Measurements from ENCODE around the gene PCGF3.
A peak's percentile ranks its signal among the peaks of the same experiment; 100 is the strongest.
"Not testable (repeated sequence)": the region's sequence is repeated elsewhere in the genome, so short reads cannot be mapped to it uniquely, and the experiment has no call there.

Gene PCGF3

GRCh38 chr4:705278-706082, at the start of gene PCGF3:
Gene PCGF3 (plus strand): TSS chr4:705832. CDS start chr4:733681, 27,849 bp downstream.
- DNase-seq = peak; percentile 98

- DNase-seq = no peak
Observed at GRCh38 chr4:656436-657337, 48.9 kb upstream of the PCGF3 start.

GRCh38 chr4:657338-657833, 48.2 kb upstream of the PCGF3 start:
- no peak for DNase-seq

GRCh38 chr4:657834-658667, 47.6 kb upstream of the PCGF3 start:
- DNase-seq = no peak

- no peak for DNase-seq
Observed at GRCh38 chr4:658681-659667, 46.7 kb upstream of the PCGF3 start.

- DNase-seq = no peak
Observed at GRCh38 chr4:659851-660250, 45.8 kb upstream of the PCGF3 start.

GRCh38 chr4:660401-660800, 45.2 kb upstream of the PCGF3 start:
- no peak for DNase-seq

GRCh38 chr4:661231-661630, 44.4 kb upstream of the PCGF3 start:
- DNase-seq = no peak

GRCh38 chr4:661881-662761, 43.5 kb upstream of the PCGF3 start:
- peak; percentile 0 for DNase-seq

GRCh38 chr4:663046-663437, 42.6 kb upstream of the PCGF3 start:
- peak; percentile 2 for DNase-seq

GRCh38 chr4:663438-664428, 41.9 kb upstream of the PCGF3 start:
- peak; percentile 78 for DNase-seq

GRCh38 chr4:664713-665231, 40.9 kb upstream of the PCGF3 start:
- DNase-seq = no peak

- DNase-seq = no peak
Observed at GRCh38 chr4:665381-665750, 40.3 kb upstream of the PCGF3 start.

- no peak for DNase-seq
Observed at GRCh38 chr4:665751-666435, 39.7 kb upstream of the PCGF3 start.

GRCh38 chr4:666436-666810, 39.2 kb upstream of the PCGF3 start:
- DNase-seq = no peak

- no peak for DNase-seq
Observed at GRCh38 chr4:666822-667544, 38.6 kb upstream of the PCGF3 start.

- DNase-seq = no peak
Observed at GRCh38 chr4:667545-667925, 38.1 kb upstream of the PCGF3 start.

GRCh38 chr4:668219-668618, 37.4 kb upstream of the PCGF3 start:
- DNase-seq = not testable (repeated sequence)

All from stimulated activated CD4-positive, alpha-beta T cell treated with anti-CD3 and anti-CD28 coated beads, Interleukin-4, amount 100 ng/mL, for 1 hour (primary cell).